Colonic mucosa (tissue), 4 donors: ENCODE measurements around the gene RFTN1. TPM values are rescaled to one million over a fixed set of nuclear protein-coding genes. Genes with fewer than 3 reads are reported as not detected.

Experiments used
- DNase-seq: peaks from one replicate; pipeline ENCODE4 v3.0.0-alpha.2; 2020
- H3K27ac ChIP-seq: fragments of 200-600 bp; one replicate; pipeline ENCODE4 v1.8.0; 2021
- H3K27me3 ChIP-seq: fragments of 200-600 bp; one replicate; pipeline ENCODE4 v1.8.0; 2021
- H3K36me3 ChIP-seq: fragments of 200-600 bp; one replicate; pipeline ENCODE4 v1.8.0; 2021
- H3K4me1 ChIP-seq: fragments of 200-600 bp; one replicate; pipeline ENCODE4 v1.8.0; 2021; ENCODE audit warnings: mild to moderate bottlenecking
- H3K4me3 ChIP-seq: fragments of 200-600 bp; one replicate; pipeline ENCODE4 v1.8.0; 2021
- H3K9ac ChIP-seq, 2 donors: one replicate each; pipeline ENCODE4 v1.7.0; 2013; ENCODE audit warnings: control low read depth in 2 of 2, low read depth in 2 of 2, low read length in 2 of 2
- H3K9me3 ChIP-seq: fragments of 200-600 bp; one replicate; pipeline ENCODE4 v1.8.0; 2021
- intact Hi-C: fragments of 100-400 bp; cut with DNase I; formaldehyde crosslinking; loops from one replicate; pipeline ENCODE4 v1.14.1; 2022
- total RNA-seq, 2 donors: library from RNA; stranded (reverse); fragmentation: NEBNext Ultra II Directional in 1 of 2; extraction: Animal tissue kit (Norgen Biotek cat#: 25700) in 1 of 2; gene quantifications; one replicate each; pipeline ENCODE4 v1.2.1, GENCODE V29; 2021
- TF ChIP-seq, protein P1 (sequence below): fragments of 200-600 bp; IDR thresholded peaks from one replicate; pipeline ENCODE4 v1.8.0; 2022; ENCODE audit warnings: antibody characterized with exemption, mild to moderate bottlenecking
- donor health status: healthy.
- donor health status: DM: no; HTN: no; CAD: no.
- donor health status: DM: no; HTN: no; CAD: no.

RFTN1 gene
- total RNA-seq, 2 donors from 2014 or later, result 4.0 to 10.2 TPM

DNA sequence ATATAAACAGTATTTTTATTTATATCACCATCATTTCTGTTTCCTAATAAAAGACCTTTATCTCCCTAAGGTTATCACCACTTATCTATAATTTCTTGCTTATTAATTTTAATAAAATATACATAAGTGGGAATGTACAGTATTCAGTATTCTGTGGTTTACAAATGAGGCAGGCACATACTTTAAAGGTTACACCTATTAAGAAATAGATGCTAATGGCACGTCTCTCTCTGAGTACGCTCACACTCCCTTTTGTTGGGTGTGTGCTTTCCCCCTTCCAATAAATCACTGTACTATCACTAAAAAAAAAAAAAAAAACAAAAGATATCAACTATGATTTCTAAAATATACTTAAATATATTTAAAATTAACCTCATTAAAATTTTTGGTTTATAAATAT, 239.6 kb downstream of the RFTN1 start:
- no peaks in the 10 kb centered on the region for H3K36me3 ChIP-seq
- intact Hi-C loops, result no loop called here
- no peak for DNase-seq

DNA sequence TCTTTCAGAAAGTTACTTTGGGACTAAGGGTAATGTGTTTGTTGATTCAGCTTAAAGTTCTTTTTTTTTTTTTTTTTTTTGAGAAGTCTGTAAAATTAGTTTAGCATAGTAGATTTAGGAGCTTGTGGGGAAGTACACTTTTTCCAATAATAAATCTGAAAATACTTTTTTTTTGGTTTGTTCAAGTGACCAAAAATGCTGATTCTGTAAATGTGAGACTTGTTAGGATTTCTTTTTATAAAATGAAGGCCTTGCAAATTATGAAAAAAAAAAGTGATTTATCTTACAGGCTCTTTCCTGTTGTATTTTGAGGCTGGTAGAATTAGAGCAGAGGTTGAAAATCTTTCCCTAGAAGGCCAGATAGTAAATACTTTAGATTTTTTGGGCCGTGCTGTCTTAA, 240.9 kb downstream of the RFTN1 start:
- H3K27ac ChIP-seq, result no peak overlapping the region
- TF ChIP-seq, protein P1, sequence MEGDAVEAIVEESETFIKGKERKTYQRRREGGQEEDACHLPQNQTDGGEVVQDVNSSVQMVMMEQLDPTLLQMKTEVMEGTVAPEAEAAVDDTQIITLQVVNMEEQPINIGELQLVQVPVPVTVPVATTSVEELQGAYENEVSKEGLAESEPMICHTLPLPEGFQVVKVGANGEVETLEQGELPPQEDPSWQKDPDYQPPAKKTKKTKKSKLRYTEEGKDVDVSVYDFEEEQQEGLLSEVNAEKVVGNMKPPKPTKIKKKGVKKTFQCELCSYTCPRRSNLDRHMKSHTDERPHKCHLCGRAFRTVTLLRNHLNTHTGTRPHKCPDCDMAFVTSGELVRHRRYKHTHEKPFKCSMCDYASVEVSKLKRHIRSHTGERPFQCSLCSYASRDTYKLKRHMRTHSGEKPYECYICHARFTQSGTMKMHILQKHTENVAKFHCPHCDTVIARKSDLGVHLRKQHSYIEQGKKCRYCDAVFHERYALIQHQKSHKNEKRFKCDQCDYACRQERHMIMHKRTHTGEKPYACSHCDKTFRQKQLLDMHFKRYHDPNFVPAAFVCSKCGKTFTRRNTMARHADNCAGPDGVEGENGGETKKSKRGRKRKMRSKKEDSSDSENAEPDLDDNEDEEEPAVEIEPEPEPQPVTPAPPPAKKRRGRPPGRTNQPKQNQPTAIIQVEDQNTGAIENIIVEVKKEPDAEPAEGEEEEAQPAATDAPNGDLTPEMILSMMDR, result no peak
- intact Hi-C loops, result no loop called here
- H3K27me3 ChIP-seq, result no peaks in the 10 kb centered on the region
- no peaks in the 10 kb centered on the region for H3K9me3 ChIP-seq
- H3K4me1 ChIP-seq, result no peaks in the 10 kb centered on the region
- no peaks in the 10 kb centered on the region for H3K36me3 ChIP-seq
- H3K4me3 ChIP-seq, result no peak overlapping the region
- no peak overlapping the region for H3K9ac ChIP-seq
- DNase-seq, result no peak

More for the DNA sequence above, 239.6 kb downstream of the RFTN1 start:
- TF ChIP-seq, protein P1, result no peak
- Histone ChIP-seq H3K27me3 (no peaks in the 10 kb centered on the region), H3K9ac (no peak overlapping the region), H3K4me3 (no peak overlapping the region), H3K9me3 (no peaks in the 10 kb centered on the region), H3K27ac (no peak overlapping the region), H3K4me1 (no peaks in the 10 kb centered on the region)

- H3K27ac ChIP-seq, result no peak overlapping the region
- no peak overlapping the region for H3K9ac ChIP-seq
- TF ChIP-seq, protein P1, result no peak
- peaks cover 5% of the 10 kb centered on the region for H3K4me1 ChIP-seq
- H3K9me3 ChIP-seq, result no peaks in the 10 kb centered on the region
- no peak for DNase-seq
- intact Hi-C loops, result no loop called here
- no peaks in the 10 kb centered on the region for H3K36me3 ChIP-seq
- no peaks in the 10 kb centered on the region for H3K27me3 ChIP-seq
- H3K4me3 ChIP-seq, result no peak overlapping the region
Observed at GRCh38 chr3:16270855-16271254, 242.6 kb downstream of the RFTN1 start.

DNA sequence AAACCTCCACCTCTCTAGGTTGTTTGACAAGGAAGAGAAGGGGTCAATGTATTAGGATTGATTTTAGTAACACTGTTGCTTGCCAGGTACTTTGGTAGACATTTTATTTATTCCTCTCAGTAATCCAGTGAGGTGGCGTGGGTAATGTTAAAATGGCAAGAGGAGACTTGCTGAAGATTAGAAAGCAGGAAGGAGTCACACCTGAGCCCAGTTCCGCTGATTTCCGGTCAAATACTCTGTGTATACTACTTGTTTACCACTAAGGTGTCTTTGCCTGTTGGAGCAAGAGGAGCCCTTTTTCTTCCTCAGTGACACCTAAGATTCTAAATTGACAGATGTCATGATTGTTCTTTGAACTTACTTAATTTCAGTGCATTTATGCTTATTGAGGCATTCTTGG, 246.8 kb downstream of the RFTN1 start:
- TF ChIP-seq, protein P1, result no peak
- H3K9ac ChIP-seq, result peak overlapping the region in 1 of 2 donors; percentile 35
- H3K4me1 ChIP-seq, result peaks cover 5% of the 10 kb centered on the region
- no peaks in the 10 kb centered on the region for H3K36me3 ChIP-seq
- peak overlapping the region; percentile 29 for H3K27ac ChIP-seq
- no peaks in the 10 kb centered on the region for H3K27me3 ChIP-seq
- intact Hi-C loops, result loop anchor here (5.0 kb wide), 1 partner anchor 286 kb away; no protein-coding TSS in a partner anchor
- H3K4me3 ChIP-seq, result no peak overlapping the region
- H3K9me3 ChIP-seq, result no peaks in the 10 kb centered on the region
- no peak for DNase-seq

Other genes with a start within 250 kb of the RFTN1 start
- 10 to 100 TPM; 15.4 to 23.4 TPM for gene DPH3, start 248.8 kb downstream of the RFTN1 start, total RNA-seq
- 10 to 100 TPM; 23.4 to 26.2 TPM for gene OXNAD1, start 248.5 kb downstream of the RFTN1 start, total RNA-seq
- not detected for gene DAZL, start 91.7 kb upstream of the RFTN1 start, total RNA-seq